Right ventricle myocardium superior (tissue), 1 donor: ENCODE measurements around the gene RBMS3. TPM values are rescaled to one million over a fixed set of nuclear protein-coding genes. Genes with fewer than 3 reads are reported as not detected.
A peak's percentile ranks its signal among the peaks of the same experiment; 100 is the strongest.

Experiments
- ATAC-seq: fragments of 200-7000 bp; cut with Tn5 transposase; one replicate; pipeline ENCODE4 v1.9.1; 2020; ENCODE audit warnings: mild to moderate bottlenecking; ENCODE audit not compliant: poor library complexity
- DNase-seq: peaks from one replicate; pipeline ENCODE4 v3.0.0-alpha.2; 2020
- intact Hi-C: fragments of 100-400 bp; cut with DNase I; formaldehyde crosslinking; loops from one replicate; pipeline ENCODE4 v1.11.2; 2022
- total RNA-seq: library from RNA; stranded (reverse); fragmentation: NEBNext Ultra II Directional; extraction: Animal tissue kit (Norgen Biotek cat#: 25700); gene quantifications from one replicate; pipeline ENCODE4 v1.2.1, GENCODE V29; 2021
- donor health status: DM: no; HTN: yes; CAD: no; lungs with severe emphysema.

Gene RBMS3
- total RNA-seq, 1 donor from 2014 or later = 25.3 TPM

- ATAC-seq (no peak), DNase-seq (no peak)
- intact Hi-C loops = loop anchor here (10.0 kb wide), 1 partner anchor 126 kb away; no protein-coding TSS in a partner anchor
Measured at GRCh38 chr3:29270752-29271151, 10.1 kb upstream of the RBMS3 start.

GRCh38 chr3:29271475-29271874 lies 9.4 kb upstream of the RBMS3 start:
- DNase-seq (no peak), ATAC-seq (no peak)
- intact Hi-C loops = loop anchor here (10.0 kb wide), 1 partner anchor 127 kb away; no protein-coding TSS in a partner anchor

- ATAC-seq (no peak), DNase-seq (no peak)
- intact Hi-C loops = loop anchor here (10.0 kb wide), 1 partner anchor 130 kb away; no protein-coding TSS in a partner anchor
Measured at GRCh38 chr3:29274667-29275066, 6.2 kb upstream of the RBMS3 start.

GRCh38 chr3:29275309-29275708 lies 5.6 kb upstream of the RBMS3 start:
- intact Hi-C loops = loop anchor here (10.0 kb wide), 1 partner anchor 131 kb away; no protein-coding TSS in a partner anchor
- peak; percentile 20 for ATAC-seq
- DNase-seq = peak; percentile 55

GRCh38 chr3:29277249-29277648 lies 3.6 kb upstream of the RBMS3 start:
- no peak for DNase-seq
- intact Hi-C loops = loop anchor here (10.0 kb wide), 1 partner anchor 132 kb away; no protein-coding TSS in a partner anchor
- ATAC-seq = no peak

- ATAC-seq (no peak), DNase-seq (no peak)
- intact Hi-C loops = loop anchor here (10.0 kb wide), 1 partner anchor 134 kb away; no protein-coding TSS in a partner anchor
Measured at GRCh38 chr3:29279286-29279685, 1.6 kb upstream of the RBMS3 start.

- peak; percentile 51 for DNase-seq
- peak; percentile 37 for ATAC-seq
- intact Hi-C loops = loop anchor here (5.0 to 10.0 kb wide), 5 partner anchors 135 to 482 kb away; no protein-coding TSS in a partner anchor
Measured at GRCh38 chr3:29279806-29280205, 1.1 kb upstream of the RBMS3 start.

- ATAC-seq (no peak), DNase-seq (no peak)
- intact Hi-C loops = loop anchor here (5.0 to 10.0 kb wide), 4 partner anchors 144 to 481 kb away; no protein-coding TSS in a partner anchor
Measured at GRCh38 chr3:29281094-29281343, 148 bp downstream of the RBMS3 start.

GRCh38 chr3:29281344-29282241 lies 722 bp downstream of the RBMS3 start:
- ATAC-seq = peak; percentile 59
- DNase-seq = no peak
- intact Hi-C loops = loop anchor here (5.0 to 10.0 kb wide), 4 partner anchors 143 to 481 kb away; no protein-coding TSS in a partner anchor

GRCh38 chr3:29282427-29283230 lies 1.8 kb downstream of the RBMS3 start:
- intact Hi-C loops = loop anchor here (5.0 to 10.0 kb wide), 4 partner anchors 142 to 480 kb away; no protein-coding TSS in a partner anchor
- DNase-seq (no peak), ATAC-seq (peak; percentile 39)

- DNase-seq (no peak), ATAC-seq (no peak)
- intact Hi-C loops = loop anchor here (5.0 to 10.0 kb wide), 4 partner anchors 141 to 479 kb away; no protein-coding TSS in a partner anchor
Measured at GRCh38 chr3:29283231-29284119, 2.6 kb downstream of the RBMS3 start.

- intact Hi-C loops = loop anchor here (5.0 to 10.0 kb wide), 4 partner anchors 140 to 478 kb away; no protein-coding TSS in a partner anchor
- DNase-seq = no peak
- ATAC-seq = no peak
Measured at GRCh38 chr3:29284497-29284896, 3.6 kb downstream of the RBMS3 start.

- ATAC-seq (no peak), DNase-seq (no peak)
- intact Hi-C loops = loop anchor here (10.0 kb wide), 2 partner anchors 139 to 219 kb away; no protein-coding TSS in a partner anchor
Measured at GRCh38 chr3:29285471-29286071, 4.7 kb downstream of the RBMS3 start.

- intact Hi-C loops = loop anchor here (10.0 kb wide), 2 partner anchors 138 to 218 kb away; no protein-coding TSS in a partner anchor
- no peak for DNase-seq
- ATAC-seq = no peak
Measured at GRCh38 chr3:29286478-29287240, 5.8 kb downstream of the RBMS3 start.

GRCh38 chr3:29290596-29290995 lies 9.7 kb downstream of the RBMS3 start:
- ATAC-seq = no peak
- intact Hi-C loops = no loop called here
- no peak for DNase-seq

- intact Hi-C loops = no loop called here
- ATAC-seq = peak; percentile 62
- no peak for DNase-seq
Measured at GRCh38 chr3:29291260-29291981, 10.6 kb downstream of the RBMS3 start.
